GM15510 (cell line): ENCODE data around the gene PSMA4.

Experiments used
- POLR2A ChIP-seq: IDR thresholded peaks from 3 replicates; pipeline ENCODE4 v1.6.1; 2011; ENCODE audit warnings: borderline replicate concordance; ENCODE audit not compliant: insufficient read length; ENCODE audit errors: extremely low read depth

PSMA4 gene

DNA sequence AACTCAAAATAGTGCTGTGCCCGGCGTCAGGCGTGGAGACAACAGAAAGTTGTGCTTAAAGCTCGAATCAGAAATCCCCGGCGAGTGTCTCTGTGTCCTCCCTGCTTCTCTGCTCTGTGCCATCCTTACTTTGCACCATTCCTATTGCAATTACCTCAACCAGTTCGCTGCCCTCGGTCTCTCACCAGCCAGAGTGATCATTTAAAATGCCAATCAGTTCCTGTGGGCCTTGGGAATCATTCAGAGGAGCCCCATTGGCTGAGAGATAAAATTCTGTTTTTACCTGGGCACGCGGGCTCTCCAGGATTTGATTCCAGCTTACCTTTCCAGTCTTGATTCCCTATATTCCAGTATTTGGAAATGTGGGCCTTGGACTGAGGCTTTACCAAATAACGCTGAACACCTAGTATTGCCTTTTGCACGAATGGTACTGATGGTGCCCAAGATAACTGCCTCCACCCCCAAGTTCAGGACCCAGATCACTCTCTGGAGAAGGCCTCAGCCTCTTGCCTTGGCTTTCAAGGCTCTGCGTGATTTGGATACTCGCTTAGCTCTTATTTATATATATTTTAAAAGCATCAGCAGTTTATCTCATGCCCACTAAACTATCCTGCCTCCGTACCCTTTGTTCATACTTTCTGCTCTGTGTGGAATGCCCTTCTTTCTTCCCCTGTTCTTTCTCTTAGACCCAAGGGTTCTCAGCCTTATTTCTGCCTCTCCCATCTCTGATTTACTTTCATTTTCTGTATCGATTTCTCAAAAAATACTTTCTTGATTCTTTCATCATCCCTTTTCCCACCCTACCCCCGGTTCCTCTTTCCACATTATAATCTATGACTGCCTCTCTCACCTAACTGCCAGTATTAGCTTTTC lies 863 bp downstream of the PSMA4 start:
- TF ChIP-seq POLR2A, result no peak

DNA sequence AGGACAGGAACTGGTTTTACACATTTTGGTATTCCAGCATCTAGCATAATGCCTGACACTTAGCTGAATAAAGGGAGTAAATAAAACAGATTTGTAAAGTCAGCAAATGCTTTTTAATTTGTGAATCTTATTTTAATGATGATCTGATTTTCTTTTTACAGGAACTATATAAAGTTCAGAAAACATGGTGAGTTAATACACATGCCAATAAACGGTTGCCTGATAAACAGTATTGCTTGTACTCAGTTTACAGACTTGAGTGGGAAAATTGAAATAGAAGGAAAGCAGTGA lies 1.4 kb downstream of the PSMA4 start:
- no peak for TF ChIP-seq POLR2A

DNA sequence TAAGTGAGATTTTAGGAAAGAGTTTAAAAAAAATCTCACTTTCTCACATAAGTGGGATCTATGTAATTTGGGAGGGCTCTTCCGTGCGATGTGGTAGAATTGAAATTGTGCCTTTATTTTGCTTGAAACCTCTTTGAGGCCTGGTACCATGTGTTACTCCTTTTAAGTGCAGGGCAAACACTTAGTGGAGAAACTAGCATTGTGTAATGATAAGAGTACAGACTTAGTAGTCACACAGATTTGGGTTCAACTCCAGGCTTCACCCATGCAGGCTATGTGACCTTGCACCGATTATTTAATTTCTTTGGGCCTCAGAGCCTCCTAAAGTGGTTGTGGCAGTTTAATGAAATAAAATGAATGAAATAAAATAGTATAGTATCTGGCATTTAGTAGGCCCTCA lies 2.4 kb downstream of the PSMA4 start:
- TF ChIP-seq POLR2A, result no peak

DNA sequence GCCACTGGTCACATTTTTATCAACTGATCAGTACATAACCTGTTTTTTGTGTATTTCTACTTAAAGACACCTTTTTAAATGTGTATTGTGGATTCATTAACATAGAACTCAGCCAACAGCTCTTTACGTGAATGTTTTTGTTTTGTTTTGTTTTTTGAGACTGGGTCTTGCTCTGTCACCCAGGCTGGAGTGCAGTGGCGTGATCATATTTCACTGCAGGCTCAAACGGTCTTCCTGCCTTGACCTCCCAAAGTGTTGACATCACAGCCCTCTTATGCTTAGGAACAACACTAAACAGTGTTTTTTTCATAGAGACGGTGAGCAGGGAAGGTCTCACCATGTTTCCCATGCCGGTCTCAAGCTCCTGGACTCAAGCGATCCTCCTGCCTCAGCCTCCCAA lies 9.9 kb downstream of the PSMA4 start:
- TF ChIP-seq POLR2A, result no peak

DNA sequence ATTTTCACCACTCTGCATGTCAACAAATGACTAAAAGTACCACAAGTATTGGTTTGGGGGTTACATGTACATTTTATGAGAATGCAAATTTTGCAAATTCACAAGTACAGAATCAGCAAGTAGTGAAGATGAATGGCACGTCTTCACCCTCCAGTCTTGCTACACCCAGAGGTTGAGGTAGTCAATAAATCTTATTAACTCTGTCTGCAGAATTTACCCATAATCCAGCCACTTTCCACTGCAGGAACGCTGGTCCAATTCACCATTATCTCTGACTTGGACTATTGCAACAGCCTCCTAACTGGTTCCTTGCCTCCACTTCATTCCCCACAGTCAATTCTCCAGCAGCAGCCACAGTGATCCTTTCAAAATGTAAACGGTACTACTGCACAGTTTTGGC lies 10.6 kb downstream of the PSMA4 start:
- no peak for TF ChIP-seq POLR2A

DNA sequence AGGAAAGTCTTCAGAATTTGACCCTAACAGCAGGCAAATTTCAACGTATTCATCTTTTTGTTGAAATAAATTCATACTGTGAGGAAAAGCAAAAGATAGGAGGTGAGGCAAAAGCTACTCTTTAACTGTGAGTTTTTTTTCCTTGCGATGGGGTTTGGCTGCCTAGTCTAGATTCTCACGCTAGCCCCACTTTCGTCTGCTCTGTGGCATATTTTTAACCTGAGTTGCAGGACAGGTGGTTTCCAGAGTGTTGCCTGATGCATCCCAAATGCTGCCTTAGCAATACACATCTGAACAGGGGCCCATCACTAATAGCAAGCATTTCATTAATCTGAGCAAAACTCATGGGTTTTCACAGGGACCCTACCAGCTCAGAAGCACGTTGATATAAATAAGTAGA lies 11.7 kb downstream of the PSMA4 start:
- no peak for TF ChIP-seq POLR2A

DNA sequence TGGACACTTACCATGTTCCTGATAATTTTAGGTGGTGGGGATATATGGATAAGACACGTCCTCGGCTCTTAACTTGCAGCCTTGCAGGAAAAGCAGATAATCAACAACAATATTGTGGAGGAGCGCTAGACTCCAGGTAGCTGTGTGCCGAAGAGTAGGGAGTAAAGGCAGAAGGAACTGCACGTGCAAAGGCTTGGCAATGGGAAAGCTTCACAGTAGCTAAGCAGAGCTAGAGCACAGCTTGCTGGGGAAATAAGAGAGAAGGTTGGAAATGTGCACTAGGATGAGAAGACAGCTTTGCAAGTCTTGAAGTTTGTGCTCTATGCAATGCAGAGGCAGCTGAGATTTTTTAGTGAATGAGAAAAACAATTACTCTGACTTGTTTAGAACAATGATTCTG lies 12.4 kb downstream of the PSMA4 start:
- no peak for TF ChIP-seq POLR2A

DNA sequence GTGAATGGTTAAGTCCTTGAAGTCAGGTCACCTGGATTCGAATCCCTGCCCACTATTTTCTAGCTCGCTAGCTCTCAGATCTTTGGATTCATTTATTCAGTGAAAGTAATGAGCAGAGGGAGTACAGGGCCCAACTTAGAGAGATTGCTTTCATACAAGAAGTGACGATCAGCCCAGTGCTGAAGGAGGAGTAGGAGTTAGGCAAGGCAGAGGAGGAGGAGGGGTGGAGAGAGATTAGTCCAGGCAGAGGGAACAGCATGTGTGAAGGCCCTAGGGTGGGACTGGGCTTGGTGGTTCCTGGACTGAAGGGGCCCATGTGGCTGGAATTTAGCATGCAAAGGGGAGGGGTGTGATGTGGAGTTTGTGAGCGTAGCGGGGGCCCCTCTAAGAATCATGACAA lies 21.2 kb downstream of the PSMA4 start:
- TF ChIP-seq POLR2A, result no peak

DNA sequence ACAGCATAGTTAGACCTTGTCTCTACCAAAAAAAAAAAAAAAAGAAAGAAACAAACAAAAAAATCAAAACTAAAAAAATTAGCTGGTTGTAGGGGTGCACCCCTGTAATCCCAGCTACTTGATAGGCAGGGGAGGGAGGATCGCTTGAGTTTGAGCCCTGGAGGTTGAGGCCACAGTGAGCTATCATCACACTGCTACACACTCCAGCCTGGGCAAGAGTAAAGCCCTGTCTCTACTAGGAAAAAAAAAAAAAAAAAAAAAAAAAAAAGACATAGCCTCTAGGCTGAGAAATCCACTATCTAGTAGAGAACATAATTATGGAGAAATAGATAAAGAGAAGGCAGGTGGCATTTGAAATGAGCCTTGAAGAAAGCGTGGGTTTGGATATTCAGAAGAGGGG lies 22.8 kb downstream of the PSMA4 start:
- TF ChIP-seq POLR2A, result no peak

DNA sequence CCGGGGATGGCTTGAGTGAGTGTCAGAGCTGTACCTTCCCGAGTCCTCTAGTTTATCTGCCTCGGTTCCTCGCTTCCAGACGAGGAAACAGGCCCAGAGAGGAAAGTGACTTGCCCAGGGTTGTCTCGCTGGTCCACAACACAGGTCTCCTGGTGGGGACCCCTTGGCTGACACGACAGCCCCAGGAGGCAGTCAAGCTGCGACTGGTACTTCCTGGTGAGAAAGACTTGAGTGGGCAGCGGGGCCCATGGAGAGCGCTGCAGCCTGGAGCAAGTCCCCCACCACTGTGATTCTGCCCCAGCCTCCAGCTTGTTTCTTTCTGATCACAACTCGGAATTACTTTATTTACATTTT lies 24.5 kb downstream of the PSMA4 start:
- TF ChIP-seq POLR2A, result no peak

DNA sequence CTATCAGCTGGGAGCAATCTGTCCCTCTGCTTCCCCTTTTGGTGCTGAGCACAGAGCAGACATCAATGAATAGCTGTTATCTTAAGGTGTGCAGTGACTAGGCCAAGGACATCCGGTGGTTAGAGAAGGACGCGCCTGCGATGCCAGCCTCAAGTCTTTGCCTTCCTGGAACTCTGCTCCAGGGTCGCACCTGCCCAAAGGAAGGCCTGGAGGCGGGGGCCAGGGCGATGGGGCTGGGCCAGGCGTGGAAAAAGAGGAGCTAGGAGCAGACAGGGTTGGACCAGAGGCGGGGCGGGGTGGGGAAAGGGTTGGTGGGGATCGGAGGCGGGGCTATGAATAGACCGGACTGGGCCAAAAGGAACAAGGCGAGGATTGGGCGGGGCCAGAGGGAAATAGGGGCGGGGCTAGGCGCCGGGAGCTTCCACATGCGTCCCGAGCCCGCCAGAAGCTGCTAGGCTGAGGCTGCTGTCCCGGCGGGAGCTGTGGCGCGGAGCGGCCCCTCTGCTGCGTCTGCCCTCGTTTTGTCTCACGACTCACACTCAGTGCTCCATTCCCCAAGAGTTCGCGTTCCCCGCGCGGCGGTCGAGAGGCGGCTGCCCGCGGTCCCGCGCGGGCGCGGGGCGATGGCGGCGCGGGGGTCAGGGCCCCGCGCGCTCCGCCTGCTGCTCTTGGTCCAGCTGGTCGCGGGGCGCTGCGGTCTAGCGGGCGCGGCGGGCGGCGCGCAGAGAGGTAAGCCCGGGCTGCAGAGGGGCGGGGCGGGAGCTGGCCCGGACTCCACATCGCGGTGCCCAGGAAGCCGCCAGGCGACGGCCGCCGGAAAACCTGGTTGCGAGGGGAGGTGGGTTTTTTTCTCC lies 25.1 kb downstream of the PSMA4 start, which contains the start of gene CHRNA5:
CHRNA5 (plus strand) TSS at position 424 of the 854 bp plus-strand sequence; CDS start at position 624, 200 bp downstream.
- TF ChIP-seq POLR2A, result peak; percentile 85

DNA sequence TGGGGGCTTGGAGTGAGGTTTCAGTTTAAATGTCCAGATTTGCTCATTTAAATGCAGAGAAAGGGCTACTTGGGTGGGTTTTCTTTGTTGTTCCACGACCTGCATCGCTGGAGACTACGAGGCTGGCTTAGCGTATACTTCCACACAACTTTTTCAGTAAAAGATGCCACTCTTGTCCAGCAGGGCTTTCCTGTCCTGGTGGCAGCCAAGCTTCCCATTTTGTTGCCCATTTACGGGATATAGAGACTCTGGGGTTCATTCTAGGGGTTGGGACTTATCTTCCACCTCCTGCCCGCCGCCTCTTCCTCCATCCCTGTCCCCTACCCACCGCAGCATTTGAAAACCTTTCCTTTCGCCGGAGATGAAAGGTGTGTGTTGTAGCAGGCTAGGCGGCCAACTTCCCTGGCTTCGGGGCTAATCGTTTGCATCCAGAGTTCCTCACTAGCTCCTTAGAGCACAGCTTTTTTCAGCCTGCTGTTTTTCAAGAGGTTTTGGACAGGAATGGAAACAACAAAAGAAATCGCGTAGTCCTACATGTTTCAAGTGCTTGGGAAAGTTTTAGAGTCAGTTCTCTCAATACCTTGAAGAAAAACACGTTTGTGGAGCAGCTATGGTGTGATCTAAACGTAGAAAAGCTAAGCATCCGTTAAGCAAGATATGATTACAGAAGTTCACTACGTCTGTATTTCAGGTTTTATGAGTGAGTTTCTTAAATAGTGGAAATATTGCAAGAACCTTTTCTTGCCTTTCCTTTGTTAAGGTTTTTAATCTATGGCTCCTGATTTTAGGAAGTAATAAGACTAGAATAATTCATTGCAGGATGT lies 25.9 kb downstream of the PSMA4 start:
- TF ChIP-seq POLR2A, result no peak

DNA sequence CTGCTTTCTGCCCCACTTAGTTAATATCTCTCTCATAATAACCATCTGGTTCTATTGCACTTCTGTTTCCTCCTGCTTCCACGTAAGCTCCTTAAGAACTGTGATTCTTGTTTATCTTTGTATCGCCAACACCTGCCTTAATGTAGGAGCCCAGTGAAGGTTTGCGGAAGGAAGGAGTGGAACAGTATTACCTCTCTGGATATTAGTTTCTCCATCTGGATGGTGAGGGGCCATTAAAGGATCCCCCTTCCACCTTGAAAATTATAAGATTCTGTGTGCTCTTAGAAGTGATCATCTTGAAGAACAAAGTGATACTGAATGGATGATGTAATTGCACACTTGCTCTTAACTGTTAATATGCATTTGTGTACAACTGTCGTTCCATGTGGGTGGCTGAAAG lies 27.3 kb downstream of the PSMA4 start:
- no peak for TF ChIP-seq POLR2A

DNA sequence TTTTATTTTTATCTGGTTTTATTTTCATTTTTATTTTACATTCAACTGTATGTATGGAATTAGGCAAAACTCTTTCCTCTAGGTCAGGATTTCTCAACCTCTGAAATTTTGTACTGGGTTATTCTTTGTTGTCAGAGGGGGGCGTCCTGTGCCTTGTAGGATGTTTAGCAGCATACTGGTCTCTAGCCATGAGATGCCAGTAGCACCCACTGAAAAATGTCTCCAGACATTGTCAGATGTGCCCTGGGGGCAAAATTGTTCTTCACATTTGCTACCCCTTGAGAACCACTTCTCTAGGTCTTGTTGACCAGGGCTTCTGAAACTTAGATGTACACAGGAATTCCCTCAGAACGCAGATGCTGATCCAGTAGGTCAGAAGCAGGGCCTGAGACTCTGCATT lies 30.5 kb downstream of the PSMA4 start:
- no peak for TF ChIP-seq POLR2A

DNA sequence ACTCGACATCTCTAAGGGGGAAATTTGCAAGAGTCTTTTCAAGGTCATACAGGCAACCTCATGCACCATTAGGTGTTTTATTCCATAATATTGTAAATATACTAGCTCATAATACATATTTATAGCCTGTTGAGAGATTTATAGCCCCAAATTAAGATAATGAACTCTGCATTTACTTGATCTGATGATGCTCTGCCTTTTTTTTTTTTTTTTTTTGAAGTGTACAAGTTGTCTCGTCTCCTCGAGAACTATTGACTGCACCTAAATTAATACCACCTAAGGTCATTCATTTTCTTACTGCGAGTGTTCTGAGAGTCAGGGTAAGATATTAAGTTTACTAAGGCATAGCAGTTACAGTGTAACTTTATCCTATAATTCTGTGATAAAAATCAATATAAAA lies 31.1 kb downstream of the PSMA4 start:
- TF ChIP-seq POLR2A, result no peak
